Stromal cell of bone marrow (primary cell): ENCODE results near the gene HIVEP3.

Source experiments
- DNase-seq: peaks from one replicate; pipeline ENCODE4 v3.0.0-alpha.2; 2012; ENCODE audit warnings: low read depth

HIVEP3 gene

GRCh38 chr1:41648844-41649243 is 269.9 kb downstream of the HIVEP3 start:
- DNase-seq = no peak

- no peak for DNase-seq
Observed at GRCh38 chr1:41648230-41648629, 270.5 kb downstream of the HIVEP3 start.

- DNase-seq = no peak
Observed at GRCh38 chr1:41647221-41648135, 271.2 kb downstream of the HIVEP3 start.

GRCh38 chr1:41646186-41646585 is 272.5 kb downstream of the HIVEP3 start:
- no peak for DNase-seq

GRCh38 chr1:41645062-41645461 is 273.7 kb downstream of the HIVEP3 start:
- DNase-seq = no peak

- DNase-seq = no peak
Observed at GRCh38 chr1:41642922-41643821, 275.6 kb downstream of the HIVEP3 start.

GRCh38 chr1:41641941-41642527 is 276.7 kb downstream of the HIVEP3 start:
- no peak for DNase-seq

GRCh38 chr1:41641475-41641814 is 277.3 kb downstream of the HIVEP3 start:
- no peak for DNase-seq

- DNase-seq = no peak
Observed at GRCh38 chr1:41640756-41641474, 277.8 kb downstream of the HIVEP3 start.

GRCh38 chr1:41640141-41640751 is 278.5 kb downstream of the HIVEP3 start:
- no peak for DNase-seq

- DNase-seq = peak; percentile 44
Observed at GRCh38 chr1:41639332-41639936, 279.3 kb downstream of the HIVEP3 start.

GRCh38 chr1:41638086-41639024 is 280.4 kb downstream of the HIVEP3 start:
- DNase-seq = no peak

GRCh38 chr1:41637367-41637766 is 281.4 kb downstream of the HIVEP3 start:
- DNase-seq = no peak

GRCh38 chr1:41633764-41634163 is 285.0 kb downstream of the HIVEP3 start:
- DNase-seq = no peak

- no peak for DNase-seq
Observed at GRCh38 chr1:41632781-41633575, 285.7 kb downstream of the HIVEP3 start.

GRCh38 chr1:41631971-41632370 is 286.8 kb downstream of the HIVEP3 start:
- no peak for DNase-seq

- no peak for DNase-seq
Observed at GRCh38 chr1:41631154-41631553, 287.6 kb downstream of the HIVEP3 start.

- no peak for DNase-seq
Observed at GRCh38 chr1:41629571-41629970, 289.2 kb downstream of the HIVEP3 start.

GRCh38 chr1:41629141-41629540 is 289.6 kb downstream of the HIVEP3 start:
- DNase-seq = no peak
